BLaER1 treated with 17β-estradiol and CSF1 and Interleukin-3, amounts not matched to agents 10 nM and 100 nM (cell line): Measurements from ENCODE around the gene ZNF862.
A peak's percentile ranks its signal among the peaks of the same experiment; 100 is the strongest.

Experiments used
- H3K27ac ChIP-seq, 11 experiments: shearing (Covaris generic); formaldehyde crosslinking; 2 replicates each; pipeline ENCODE4 v1.8.1; 2022
- H3K27me3 ChIP-seq, 11 experiments: shearing (Covaris generic); formaldehyde crosslinking; 2 replicates each; pipeline ENCODE4 v1.8.1; 2022
- H3K36me3 ChIP-seq, 11 experiments: shearing (Covaris generic); formaldehyde crosslinking; 2 replicates each; pipeline ENCODE4 v1.8.1; 2022
- H3K4me1 ChIP-seq, 10 experiments: shearing (Covaris generic); formaldehyde crosslinking; 2 replicates each; pipeline ENCODE4 v1.8.1; 2022
- H3K4me2 ChIP-seq, 11 experiments: shearing (Covaris generic); formaldehyde crosslinking; 2 replicates each; pipeline ENCODE4 v1.8.1; 2022
- H3K4me3 ChIP-seq, 10 experiments: shearing (Covaris generic); formaldehyde crosslinking; 2 replicates each; pipeline ENCODE4 v1.8.1; 2022
- H3K9ac ChIP-seq, 11 experiments: shearing (Covaris generic); formaldehyde crosslinking; 2 replicates each; pipeline ENCODE4 v1.8.1; 2022
- H3K9me3 ChIP-seq, 11 experiments: shearing (Covaris generic); formaldehyde crosslinking; replicated peaks in 1 of 11; 2 replicates each; pipeline ENCODE4 v1.8.1; 2022
- H4K20me1 ChIP-seq, 11 experiments: shearing (Covaris generic); formaldehyde crosslinking; 2 replicates each; pipeline ENCODE4 v1.8.1; 2022
- Cebpa-rat ChIP-seq, 11 experiments: shearing (Covaris generic); IDR thresholded peaks; 2 replicates each; pipeline ENCODE4 v1.8.1; 2022

Gene ZNF862

GRCh38 chr7:149870274-149870673, 32.1 kb downstream of the ZNF862 start:
- H3K9me3 ChIP-seq = no peaks in the 10 kb centered on the region
- H3K4me2 ChIP-seq = peak overlapping the region; percentile 63 to 99 (median 97)
- H3K27me3 ChIP-seq = peaks cover 0 to 16% (median 6%) of the 10 kb centered on the region in 11 experiments; a peak in 9 of 22 replicates
- H4K20me1 ChIP-seq = no peaks in the 10 kb centered on the region
- no peaks in the 10 kb centered on the region for H3K36me3 ChIP-seq
- H3K4me1 ChIP-seq = peaks cover 58 to 97% (median 92%) of the 10 kb centered on the region in 10 experiments
- no peak overlapping the region for H3K4me3 ChIP-seq
- peak overlapping the region in 2 of 11 experiments; percentile 3 to 9; a peak in 1 of 22 replicates for H3K9ac ChIP-seq
- H3K27ac ChIP-seq = no peak overlapping the region
- TF ChIP-seq Cebpa-rat (IDR thresholded peaks at IDR 0.05) = no peak

GRCh38 chr7:149870701-149871483, 32.7 kb downstream of the ZNF862 start:
- TF ChIP-seq Cebpa-rat (IDR thresholded peaks at IDR 0.05) = no peak
- H3K4me3 ChIP-seq = no peak overlapping the region
- 0 out of 22 replicates have a peak overlapping the region, but pooled peaks of 1 of the 11 experiments have one; percentile 1 for H3K27ac ChIP-seq
- H3K4me1 ChIP-seq = peaks cover 52 to 95% (median 85%) of the 10 kb centered on the region in 10 experiments
- no peaks in the 10 kb centered on the region for H3K36me3 ChIP-seq
- H3K9ac ChIP-seq = no peak overlapping the region
- H3K9me3 ChIP-seq = no peaks in the 10 kb centered on the region
- peaks cover 0 to 4% (median 0%) of the 10 kb centered on the region in 11 experiments; a peak in 1 of 22 replicates for H4K20me1 ChIP-seq
- peaks cover 0 to 16% (median 6%) of the 10 kb centered on the region in 11 experiments; a peak in 9 of 22 replicates for H3K27me3 ChIP-seq
- H3K4me2 ChIP-seq = peak overlapping the region; percentile 45 to 99 (median 97)

- no peaks in the 10 kb centered on the region for H3K36me3 ChIP-seq
- H3K9ac ChIP-seq = no peak overlapping the region
- peaks cover 45 to 88% (median 79%) of the 10 kb centered on the region in 10 experiments for H3K4me1 ChIP-seq
- H3K4me3 ChIP-seq = no peak overlapping the region
- peaks cover 0 to 4% (median 0%) of the 10 kb centered on the region in 11 experiments; a peak in 1 of 22 replicates for H4K20me1 ChIP-seq
- peaks cover 0 to 16% (median 6%) of the 10 kb centered on the region in 11 experiments; a peak in 9 of 22 replicates for H3K27me3 ChIP-seq
- H3K27ac ChIP-seq = 0 out of 22 replicates have a peak overlapping the region, but pooled peaks of 1 of the 11 experiments have one; percentile 1
- TF ChIP-seq Cebpa-rat (IDR thresholded peaks at IDR 0.05) = no peak
- no peaks in the 10 kb centered on the region for H3K9me3 ChIP-seq
- peak overlapping the region; percentile 45 to 99 (median 97) for H3K4me2 ChIP-seq
These were observed 33.4 kb downstream of the ZNF862 start for GRCh38 chr7:149871576-149871975.

- peaks cover 0 to 4% (median 0%) of the 10 kb centered on the region in 11 experiments; a peak in 1 of 22 replicates for H4K20me1 ChIP-seq
- peak overlapping the region in 3 of 11 experiments; percentile 59 to 72 (median 63); a peak in 6 of 22 replicates for H3K27ac ChIP-seq
- peak overlapping the region; percentile 70 to 81 (median 75) for H3K4me3 ChIP-seq
- H3K36me3 ChIP-seq = no peaks in the 10 kb centered on the region; a peak in 1 of 22 replicates
- peak overlapping the region; percentile 93 to 99 (median 97) for H3K4me2 ChIP-seq
- no peaks in the 10 kb centered on the region for H3K9me3 ChIP-seq
- peaks cover 36 to 78% (median 69%) of the 10 kb centered on the region in 10 experiments for H3K4me1 ChIP-seq
- TF ChIP-seq Cebpa-rat (IDR thresholded peaks at IDR 0.05) = no peak
- H3K9ac ChIP-seq = peak overlapping the region in 10 of 11 experiments; percentile 67 to 83 (median 76); a peak in 15 of 22 replicates
- H3K27me3 ChIP-seq = peaks cover 0 to 16% (median 6%) of the 10 kb centered on the region in 11 experiments; a peak in 9 of 22 replicates
These were observed 34.4 kb downstream of the ZNF862 start for GRCh38 chr7:149872419-149873073.

- Histone ChIP-seq H3K9me3 (no peaks in the 10 kb centered on the region), H3K4me1 (peaks cover 36 to 70% (median 61%) of the 10 kb centered on the region in 10 experiments), H3K4me3 (peak within 1 kb of the TSS; percentile 70 to 81 (median 75)), H3K36me3 (no peaks in the 10 kb centered on the region; a peak in 1 of 22 replicates), H3K27ac (peak within 1 kb of the TSS in 10 of 11 experiments; percentile 36 to 72 (median 62); a peak in 19 of 22 replicates), H3K4me2 (peak within 1 kb of the TSS; percentile 93 to 99 (median 97)), H4K20me1 (peaks cover 0 to 4% (median 0%) of the 10 kb centered on the region in 11 experiments; a peak in 2 of 22 replicates), H3K9ac (peak within 1 kb of the TSS; percentile 67 to 83 (median 76)), H3K27me3 (peaks cover 0 to 16% (median 6%) of the 10 kb centered on the region in 11 experiments; a peak in 9 of 22 replicates)
- TF ChIP-seq Cebpa-rat (IDR thresholded peaks at IDR 0.05) = no peak
These were observed 35.1 kb downstream of the ZNF862 start, which contains the start of gene ATP6V0E2 for GRCh38 chr7:149873074-149873969. Gene ATP6V0E2, plus strand, starts transcription at chr7:149873969. Its CDS starts 97 bp downstream, at chr7:149874066.

GRCh38 chr7:149873970-149874643, 35.9 kb downstream of the ZNF862 start:
- peaks cover 0 to 4% (median 0%) of the 10 kb centered on the region in 11 experiments; a peak in 2 of 22 replicates for H4K20me1 ChIP-seq
- no peak for TF ChIP-seq Cebpa-rat (IDR thresholded peaks at IDR 0.05)
- peak overlapping the region; percentile 64 to 83 (median 76); a peak in 21 of 22 replicates for H3K9ac ChIP-seq
- no peaks in the 10 kb centered on the region for H3K9me3 ChIP-seq
- H3K4me1 ChIP-seq = peaks cover 36 to 63% (median 53%) of the 10 kb centered on the region in 10 experiments
- H3K36me3 ChIP-seq = peaks cover 0 to 1% (median 0%) of the 10 kb centered on the region in 11 experiments; a peak in 1 of 22 replicates
- H3K4me3 ChIP-seq = peak overlapping the region; percentile 70 to 81 (median 75)
- peak overlapping the region; percentile 93 to 99 (median 97) for H3K4me2 ChIP-seq
- no peak overlapping the region; a peak in 2 of 22 replicates for H3K27ac ChIP-seq
- H3K27me3 ChIP-seq = peaks cover 0 to 16% (median 6%) of the 10 kb centered on the region in 11 experiments; a peak in 9 of 22 replicates

- Histone ChIP-seq H3K4me2 (peak overlapping the region; percentile 93 to 99 (median 97)), H3K4me1 (peaks cover 34 to 61% (median 48%) of the 10 kb centered on the region in 10 experiments), H3K9me3 (no peaks in the 10 kb centered on the region), H4K20me1 (peaks cover 0 to 4% (median 0%) of the 10 kb centered on the region in 11 experiments; a peak in 2 of 22 replicates), H3K27ac (no peak overlapping the region), H3K36me3 (peaks cover 0 to 5% (median 0%) of the 10 kb centered on the region in 11 experiments; a peak in 2 of 22 replicates), H3K9ac (peak overlapping the region in 3 of 11 experiments; percentile 64 to 81 (median 76); a peak in 3 of 22 replicates), H3K4me3 (peak overlapping the region in 9 of 10 experiments; percentile 70 to 81 (median 75); a peak in 13 of 20 replicates), H3K27me3 (peaks cover 0 to 12% (median 6%) of the 10 kb centered on the region in 11 experiments; a peak in 8 of 22 replicates)
- TF ChIP-seq Cebpa-rat (IDR thresholded peaks at IDR 0.05) = no peak
These were observed 36.5 kb downstream of the ZNF862 start for GRCh38 chr7:149874644-149875028.
